Measurements from ENCODE around the gene NGDN. TPM values are rescaled to one million over a fixed set of nuclear protein-coding genes. Genes with fewer than 3 reads are reported as not detected.

Gene NGDN
- total RNA-seq, 2 donors from 2014 or later, result 19.5 to 24.3 TPM

GRCh38 chr14:23481979-23482822 is 12.7 kb downstream of the NGDN start:
- peaks cover 19% of the 10 kb centered on the region for H3K36me3 ChIP-seq
- no peak for TF ChIP-seq CTCF (IDR thresholded peaks at IDR 0.05)
- H3K9me3 ChIP-seq, result no peaks in the 10 kb centered on the region
- H3K4me3 ChIP-seq, result no peak overlapping the region
- no peaks in the 10 kb centered on the region for H3K27me3 ChIP-seq
- no peaks in the 10 kb centered on the region for H3K4me1 ChIP-seq
- no peak for DNase-seq (ENCODE audit: low spot score)
- H3K27ac ChIP-seq, result no peak overlapping the region

GRCh38 chr14:23482823-23483148 is 13.3 kb downstream of the NGDN start:
- Histone ChIP-seq H3K4me3 (no peak overlapping the region), H3K27me3 (no peaks in the 10 kb centered on the region), H3K4me1 (no peaks in the 10 kb centered on the region), H3K9me3 (no peaks in the 10 kb centered on the region), H3K27ac (no peak overlapping the region), H3K36me3 (peaks cover 13% of the 10 kb centered on the region)
- TF ChIP-seq CTCF (IDR thresholded peaks at IDR 0.05), result no peak
- DNase-seq (ENCODE audit: low spot score), result no peak

- no peak overlapping the region for H3K4me3 ChIP-seq
- no peak for DNase-seq (ENCODE audit: low spot score)
- H3K27ac ChIP-seq, result no peak overlapping the region
- TF ChIP-seq CTCF (IDR thresholded peaks at IDR 0.05), result no peak
- H3K36me3 ChIP-seq, result peaks cover 11% of the 10 kb centered on the region
- no peaks in the 10 kb centered on the region for H3K9me3 ChIP-seq
- H3K4me1 ChIP-seq, result no peaks in the 10 kb centered on the region
- no peaks in the 10 kb centered on the region for H3K27me3 ChIP-seq
These were observed 13.8 kb downstream of the NGDN start for GRCh38 chr14:23483236-23483854.

GRCh38 chr14:23485326-23485725 is 15.8 kb downstream of the NGDN start:
- Histone ChIP-seq H3K4me3 (no peak overlapping the region), H3K4me1 (no peaks in the 10 kb centered on the region), H3K27ac (no peak overlapping the region), H3K36me3 (peaks cover 8% of the 10 kb centered on the region), H3K9me3 (no peaks in the 10 kb centered on the region), H3K27me3 (no peaks in the 10 kb centered on the region)
- no peak for TF ChIP-seq CTCF (IDR thresholded peaks at IDR 0.05)
- no peak for DNase-seq (ENCODE audit: low spot score)

- Histone ChIP-seq H3K36me3 (peaks cover 4% of the 10 kb centered on the region), H3K4me1 (no peaks in the 10 kb centered on the region), H3K27ac (no peak overlapping the region), H3K27me3 (no peaks in the 10 kb centered on the region), H3K9me3 (no peaks in the 10 kb centered on the region), H3K4me3 (no peak overlapping the region)
- DNase-seq (ENCODE audit: low spot score), result no peak
- TF ChIP-seq CTCF (IDR thresholded peaks at IDR 0.05), result no peak
These were observed 16.5 kb downstream of the NGDN start for GRCh38 chr14:23486036-23486435.
